ENCODE data around the gene SPNS1.

Gene SPNS1

DNA sequence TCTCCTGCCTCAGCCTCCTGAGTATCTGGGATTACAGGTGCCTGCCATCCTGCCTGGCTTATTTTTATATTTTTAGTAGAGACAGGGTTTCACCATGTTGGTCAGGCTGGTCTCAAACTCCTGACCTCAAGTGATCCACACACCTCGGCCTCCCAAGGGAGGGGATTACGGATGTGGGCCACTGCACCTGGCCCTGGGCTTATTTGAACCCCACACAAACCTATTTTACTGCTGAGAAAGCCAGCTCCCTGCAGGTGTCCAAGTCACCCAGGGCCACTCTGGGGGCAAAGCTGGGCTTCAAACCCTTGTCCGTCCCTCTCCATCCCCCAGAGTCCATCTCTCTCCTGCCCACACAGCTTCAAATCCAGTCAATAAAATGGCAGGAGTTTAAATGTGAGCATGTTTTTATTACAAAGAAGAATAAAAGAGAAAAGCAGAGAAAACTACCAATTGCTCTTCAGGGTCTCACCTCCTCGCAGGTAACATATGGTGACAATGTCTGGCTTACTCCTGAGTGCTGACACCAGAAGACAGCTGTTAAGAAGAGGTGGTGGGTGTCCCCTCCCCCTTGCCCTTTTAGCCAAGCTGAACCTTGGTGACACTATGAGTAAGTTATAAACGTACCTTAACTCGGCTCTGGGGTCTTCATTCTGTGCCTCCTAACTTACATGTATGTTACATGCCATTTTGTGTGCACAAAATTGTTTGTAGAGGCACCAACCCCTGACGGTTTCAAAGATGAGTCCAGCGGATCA lies 55.7 kb downstream of the SPNS1 start:
- H3K9me3 ChIP-seq = no peaks in the 10 kb centered on the region; the same call in 1 of the 2 replicates
- no peak for DNase-seq
- no peaks in the 10 kb centered on the region for H3K36me3 ChIP-seq
- H3K4me3 ChIP-seq (ENCODE audit: low read depth, low read length) = no peak overlapping the region
- H3K27me3 ChIP-seq = peaks cover 8% of the 10 kb centered on the region; the same call in 1 of the 2 replicates
- TF ChIP-seq, protein P1, sequence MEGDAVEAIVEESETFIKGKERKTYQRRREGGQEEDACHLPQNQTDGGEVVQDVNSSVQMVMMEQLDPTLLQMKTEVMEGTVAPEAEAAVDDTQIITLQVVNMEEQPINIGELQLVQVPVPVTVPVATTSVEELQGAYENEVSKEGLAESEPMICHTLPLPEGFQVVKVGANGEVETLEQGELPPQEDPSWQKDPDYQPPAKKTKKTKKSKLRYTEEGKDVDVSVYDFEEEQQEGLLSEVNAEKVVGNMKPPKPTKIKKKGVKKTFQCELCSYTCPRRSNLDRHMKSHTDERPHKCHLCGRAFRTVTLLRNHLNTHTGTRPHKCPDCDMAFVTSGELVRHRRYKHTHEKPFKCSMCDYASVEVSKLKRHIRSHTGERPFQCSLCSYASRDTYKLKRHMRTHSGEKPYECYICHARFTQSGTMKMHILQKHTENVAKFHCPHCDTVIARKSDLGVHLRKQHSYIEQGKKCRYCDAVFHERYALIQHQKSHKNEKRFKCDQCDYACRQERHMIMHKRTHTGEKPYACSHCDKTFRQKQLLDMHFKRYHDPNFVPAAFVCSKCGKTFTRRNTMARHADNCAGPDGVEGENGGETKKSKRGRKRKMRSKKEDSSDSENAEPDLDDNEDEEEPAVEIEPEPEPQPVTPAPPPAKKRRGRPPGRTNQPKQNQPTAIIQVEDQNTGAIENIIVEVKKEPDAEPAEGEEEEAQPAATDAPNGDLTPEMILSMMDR (IDR thresholded peaks at IDR 0.05; ENCODE audit: low read depth, low read length) = no peak
- no peaks in the 10 kb centered on the region for H3K4me1 ChIP-seq
